Measurements from ENCODE around the gene CCL4L2. TPM values are rescaled to one million over a fixed set of nuclear protein-coding genes. Genes with fewer than 3 reads are reported as not detected.
"Not testable (repeated sequence)": the region's sequence is repeated elsewhere in the genome, so short reads cannot be mapped to it uniquely, and the experiment has no call there.

Gene CCL4L2
- 1 to 10 TPM; 4.4 to 5.5 TPM for total RNA-seq

- not testable (repeated sequence) for H3K4me1 Mint-ChIP-seq, H3K9me3 Mint-ChIP-seq, DNase-seq, H3K36me3 Mint-ChIP-seq
- H3K27ac Mint-ChIP-seq, result peak within 1 kb of the TSS; percentile 31
- peaks cover 34% of the 10 kb centered on the region for H3K27me3 Mint-ChIP-seq
- H3K4me3 Mint-ChIP-seq, result peak within 1 kb of the TSS; percentile 2
These were observed at the start of gene CCL4L2 for GRCh38 chr17:36210439-36211211. CCL4L2 (plus strand) TSS chr17:36211063.

- H3K4me1 Mint-ChIP-seq, H3K4me3 Mint-ChIP-seq, DNase-seq, H3K9me3 Mint-ChIP-seq, H3K27ac Mint-ChIP-seq, H3K36me3 Mint-ChIP-seq, H3K27me3 Mint-ChIP-seq: not testable (repeated sequence)
These were observed 42.0 kb upstream of the CCL4L2 start for GRCh38 chr17:36168836-36169235.

GRCh38 chr17:36176536-36176935 lies 34.3 kb upstream of the CCL4L2 start, which contains the start of gene TBC1D3B:
TBC1D3B (minus strand) TSS chr17:36176636; CDS start chr17:36175050, 1,586 bp downstream.
- H3K36me3 Mint-ChIP-seq, result not testable (repeated sequence)

GRCh38 chr17:36181446-36182175 lies 29.3 kb upstream of the CCL4L2 start:
- not testable (repeated sequence) for DNase-seq, H3K27ac Mint-ChIP-seq, H3K36me3 Mint-ChIP-seq, H3K9me3 Mint-ChIP-seq, H3K4me3 Mint-ChIP-seq, H3K4me1 Mint-ChIP-seq
- H3K27me3 Mint-ChIP-seq, result peaks cover 55% of the 10 kb centered on the region

More at GRCh38 chr17:36176536-36176935, 34.3 kb upstream of the CCL4L2 start, which contains the start of gene TBC1D3B:
- H3K27ac Mint-ChIP-seq, H3K9me3 Mint-ChIP-seq, H3K4me3 Mint-ChIP-seq, H3K4me1 Mint-ChIP-seq, DNase-seq: not testable (repeated sequence)
- H3K27me3 Mint-ChIP-seq, result peaks cover 10% of the 10 kb centered on the region

GRCh38 chr17:36182176-36183000 lies 28.5 kb upstream of the CCL4L2 start:
- H3K4me3 Mint-ChIP-seq, result no peak overlapping the region
- no peak overlapping the region for H3K27ac Mint-ChIP-seq
- H3K27me3 Mint-ChIP-seq, result peaks cover 63% of the 10 kb centered on the region
- no peak for DNase-seq
- peaks cover 4% of the 10 kb centered on the region for H3K4me1 Mint-ChIP-seq
- H3K36me3 Mint-ChIP-seq, result no peaks in the 10 kb centered on the region
- H3K9me3 Mint-ChIP-seq, result no peaks in the 10 kb centered on the region

- Mint-ChIP-seq H3K4me3 (no peak overlapping the region), H3K36me3 (no peaks in the 10 kb centered on the region), H3K27me3 (peaks cover 72% of the 10 kb centered on the region), H3K27ac (no peak overlapping the region), H3K4me1 (peaks cover 8% of the 10 kb centered on the region), H3K9me3 (no peaks in the 10 kb centered on the region)
- DNase-seq, result peak; percentile 32
These were observed 27.6 kb upstream of the CCL4L2 start for GRCh38 chr17:36183001-36183971.

GRCh38 chr17:36184023-36184765 lies 26.7 kb upstream of the CCL4L2 start:
- no peaks in the 10 kb centered on the region for H3K36me3 Mint-ChIP-seq
- peaks cover 76% of the 10 kb centered on the region for H3K27me3 Mint-ChIP-seq
- H3K4me3 Mint-ChIP-seq, result no peak overlapping the region
- no peak for DNase-seq
- H3K4me1 Mint-ChIP-seq, result peaks cover 15% of the 10 kb centered on the region
- no peak overlapping the region for H3K27ac Mint-ChIP-seq
- H3K9me3 Mint-ChIP-seq, result no peaks in the 10 kb centered on the region

- Mint-ChIP-seq H3K27me3 (peaks cover 78% of the 10 kb centered on the region), H3K36me3 (no peaks in the 10 kb centered on the region), H3K27ac (no peak overlapping the region), H3K9me3 (no peaks in the 10 kb centered on the region), H3K4me1 (peaks cover 19% of the 10 kb centered on the region), H3K4me3 (no peak overlapping the region)
- DNase-seq, result no peak
These were observed 25.4 kb upstream of the CCL4L2 start for GRCh38 chr17:36185416-36185815.

GRCh38 chr17:36186810-36187763 lies 23.8 kb upstream of the CCL4L2 start:
- H3K27me3 Mint-ChIP-seq, result peaks cover 73% of the 10 kb centered on the region
- not testable (repeated sequence) for H3K4me3 Mint-ChIP-seq, H3K27ac Mint-ChIP-seq, DNase-seq, H3K9me3 Mint-ChIP-seq, H3K36me3 Mint-ChIP-seq
- peaks cover 19% of the 10 kb centered on the region for H3K4me1 Mint-ChIP-seq

- H3K4me3 Mint-ChIP-seq, result not testable (repeated sequence)
These were observed 22.8 kb upstream of the CCL4L2 start for GRCh38 chr17:36187943-36188665.

GRCh38 chr17:36188891-36189306 lies 22.0 kb upstream of the CCL4L2 start:
- no peaks in the 10 kb centered on the region for H3K36me3 Mint-ChIP-seq
- H3K9me3 Mint-ChIP-seq, result no peaks in the 10 kb centered on the region
- peak overlapping the region; percentile 47 for H3K27ac Mint-ChIP-seq
- H3K4me3 Mint-ChIP-seq, result no peak overlapping the region
- H3K27me3 Mint-ChIP-seq, result peaks cover 67% of the 10 kb centered on the region
- DNase-seq, result peak; percentile 39
- H3K4me1 Mint-ChIP-seq, result peaks cover 23% of the 10 kb centered on the region

More at GRCh38 chr17:36187943-36188665, 22.8 kb upstream of the CCL4L2 start:
- not testable (repeated sequence) for H3K36me3 Mint-ChIP-seq, DNase-seq, H3K9me3 Mint-ChIP-seq
- Mint-ChIP-seq H3K27me3 (peaks cover 75% of the 10 kb centered on the region), H3K27ac (peak overlapping the region; percentile 67), H3K4me1 (peaks cover 23% of the 10 kb centered on the region)

GRCh38 chr17:36189993-36190392 lies 20.9 kb upstream of the CCL4L2 start:
- H3K27me3 Mint-ChIP-seq, result peaks cover 60% of the 10 kb centered on the region
- H3K36me3 Mint-ChIP-seq, result not testable (repeated sequence)

More at GRCh38 chr17:36189993-36190392, 20.9 kb upstream of the CCL4L2 start:
- not testable (repeated sequence) for H3K4me3 Mint-ChIP-seq, DNase-seq, H3K27ac Mint-ChIP-seq, H3K9me3 Mint-ChIP-seq
- H3K4me1 Mint-ChIP-seq, result peaks cover 23% of the 10 kb centered on the region
